ENCODE results near the gene PGLYRP4. TPM values are rescaled to one million over a fixed set of nuclear protein-coding genes. Genes with fewer than 3 reads are reported as not detected.

The PGLYRP4 gene, protein sequence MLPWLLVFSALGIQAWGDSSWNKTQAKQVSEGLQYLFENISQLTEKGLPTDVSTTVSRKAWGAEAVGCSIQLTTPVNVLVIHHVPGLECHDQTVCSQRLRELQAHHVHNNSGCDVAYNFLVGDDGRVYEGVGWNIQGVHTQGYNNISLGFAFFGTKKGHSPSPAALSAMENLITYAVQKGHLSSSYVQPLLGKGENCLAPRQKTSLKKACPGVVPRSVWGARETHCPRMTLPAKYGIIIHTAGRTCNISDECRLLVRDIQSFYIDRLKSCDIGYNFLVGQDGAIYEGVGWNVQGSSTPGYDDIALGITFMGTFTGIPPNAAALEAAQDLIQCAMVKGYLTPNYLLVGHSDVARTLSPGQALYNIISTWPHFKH
- total RNA-seq (not detected in 2 replicates), polyA plus RNA-seq (not detected in 2 replicates), polyA minus RNA-seq (not detected in 2 replicates)
- not detected for total RNA-seq (2013)

- ChIA-PET CTCF (interaction anchor here (1.1 to 1.2 kb wide), 2 partner anchors 16 to 146 kb away, joined by 3 to 4 read pairs; no protein-coding TSS in a partner anchor), POLR2A (no interaction called here)
- ATAC-seq (ENCODE audit: low read depth) (no peak), DNase-seq (no peak)
- Histone ChIP-seq H3K9ac (ENCODE audit: low read length) (no peak within 1 kb of the TSS), H3K27ac (ENCODE audit: low read length in 2 of 2) (no peak within 1 kb of the TSS), H3K4me1 (ENCODE audit: control insufficient read depth in 2 of 2, insufficient read depth in 2 of 2, low read length in 2 of 2) (peaks cover 14 to 17% of the 10 kb centered on the region in 2 donors), H3K4me2 (replicated peaks; ENCODE audit: low read depth, low read length, poor library complexity, severe bottlenecking) (no peak within 1 kb of the TSS), H4K20me1 (ENCODE audit: control insufficient read depth, insufficient read depth, low read length, poor library complexity, severe bottlenecking) (no peaks in the 10 kb centered on the region), H3K79me2 (ENCODE audit: control insufficient read depth, insufficient read depth, low read length) (no peaks in the 10 kb centered on the region), H3K36me3 (replicated peaks in 1 of 2; ENCODE audit: control extremely low read depth in 1 of 2, control insufficient read depth in 1 of 2, extremely low read depth in 1 of 2, insufficient read depth in 2 of 2, low read length in 1 of 2) (no peaks in the 10 kb centered on the region), H3K4me3 (ENCODE audit: control extremely low read depth in 1 of 5, extremely low read depth in 1 of 5, insufficient read depth in 1 of 5, low read depth in 2 of 5, low read length in 4 of 5) (no peak within 1 kb of the TSS), H3K9me3 (ENCODE audit: control extremely low read depth in 1 of 3, control insufficient read depth in 2 of 3, insufficient read depth in 1 of 3, low read length in 2 of 3) (no peaks in the 10 kb centered on the region), H2AFZ (ENCODE audit: insufficient read depth, low read depth, low read length, poor library complexity, severe bottlenecking) (no peak within 1 kb of the TSS), H3K27me3 (replicated peaks in 1 of 4; ENCODE audit: control extremely low read depth in 1 of 4, control insufficient read depth in 3 of 4, insufficient read depth in 4 of 4, low read length in 3 of 4) (peaks cover 0 to 44% (median 22%) of the 10 kb centered on the region in 4 experiments)
- Mint-ChIP-seq H3K9me3 (ENCODE audit: insufficient read depth) (no peaks in the 10 kb centered on the region), H3K4me1 (peaks cover 23% of the 10 kb centered on the region), H3K27ac (no peak within 1 kb of the TSS), H3K27me3 (peaks cover 65% of the 10 kb centered on the region), H3K4me3 (no peak within 1 kb of the TSS)
- 77% methylated on average over 7 of the region's 10 CpGs for WGBS (ENCODE audit: insufficient coverage)
- TF ChIP-seq EZH2 (IDR thresholded peaks at IDR 0.05; ENCODE audit: borderline replicate concordance, insufficient read depth, low read depth, low read length, poor library complexity, severe bottlenecking) (no peak), CTCF (IDR thresholded peaks at IDR 0.05) (no peak)
- intact Hi-C loops (cut with micrococcal nuclease), result no loop called here
Measured at GRCh38 chr1:153348511-153349362, at the start of gene PGLYRP4. Gene PGLYRP4 (minus strand): TSS chr1:153348841. CDS start chr1:153347932, 909 bp downstream.

Data from B cell (primary cell).